Stimulated activated CD8-positive, alpha-beta memory T cell treated with anti-CD3 and anti-CD28 coated beads, Interleukin-15, amount 100 ng/mL, for 24 hours (primary cell): ENCODE data around the gene RAD51B.

Experiments
- DNase-seq: peaks from one replicate; pipeline ENCODE4 v3.0.0-alpha.2; 2020; ENCODE audit warnings: low read depth

The RAD51B gene

GRCh38 chr14:68468437-68469207 is 649.0 kb downstream of the RAD51B start:
- peak; percentile 6 for DNase-seq

- DNase-seq = no peak
Observed at GRCh38 chr14:68469208-68469713, 649.7 kb downstream of the RAD51B start.

DNA sequence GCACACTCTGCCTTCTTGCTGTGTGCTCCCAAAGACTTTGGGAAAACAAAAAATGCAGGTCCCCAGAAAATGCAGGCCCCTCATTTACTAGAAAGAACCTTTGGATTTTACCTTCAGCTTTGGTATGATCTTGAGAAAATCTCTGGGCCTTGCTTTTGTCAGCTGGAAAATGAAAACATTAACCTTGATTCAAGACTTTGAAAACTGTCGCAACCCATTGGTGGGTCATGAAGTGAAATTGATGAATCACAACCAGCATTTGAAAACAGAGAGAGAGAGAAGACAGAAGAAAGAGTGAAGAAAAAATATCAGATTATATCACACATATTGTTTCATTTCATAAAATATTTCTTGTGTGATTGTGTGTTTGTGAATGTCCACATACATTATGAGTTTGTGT is 650.8 kb downstream of the RAD51B start:
- no peak for DNase-seq

GRCh38 chr14:68471029-68471963 is 651.7 kb downstream of the RAD51B start:
- DNase-seq = no peak

DNA sequence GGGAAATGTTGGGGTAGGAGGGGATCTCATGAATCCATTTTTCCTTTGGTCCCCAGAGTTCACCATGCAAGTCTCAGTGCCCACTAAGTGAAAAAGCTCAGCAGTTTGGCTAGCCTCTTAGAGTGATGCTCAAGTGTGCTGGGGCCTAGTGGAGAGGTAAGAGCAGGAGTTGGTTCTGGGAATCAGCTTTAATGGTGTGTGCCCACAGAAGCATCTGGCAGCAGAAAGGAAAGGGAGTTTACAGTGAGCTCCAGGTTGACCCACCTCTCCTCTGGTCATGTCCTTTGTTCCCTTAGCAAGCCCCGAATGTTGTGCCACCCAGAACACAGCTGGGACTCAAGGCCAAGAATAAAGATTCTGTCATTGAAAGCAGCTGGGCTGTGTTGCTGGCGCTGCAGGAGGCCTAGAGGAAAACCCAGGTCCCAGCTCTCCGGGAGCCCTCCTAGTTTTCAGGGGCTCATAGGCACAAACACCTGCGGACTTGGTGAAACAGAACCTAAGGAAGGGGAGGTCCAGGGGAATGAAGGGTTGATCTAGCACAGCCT is 652.5 kb downstream of the RAD51B start:
- DNase-seq = no peak

- DNase-seq = no peak
Observed at GRCh38 chr14:68473069-68473468, 653.5 kb downstream of the RAD51B start.

- DNase-seq = no peak
Observed at GRCh38 chr14:68473794-68474193, 654.2 kb downstream of the RAD51B start.

DNA sequence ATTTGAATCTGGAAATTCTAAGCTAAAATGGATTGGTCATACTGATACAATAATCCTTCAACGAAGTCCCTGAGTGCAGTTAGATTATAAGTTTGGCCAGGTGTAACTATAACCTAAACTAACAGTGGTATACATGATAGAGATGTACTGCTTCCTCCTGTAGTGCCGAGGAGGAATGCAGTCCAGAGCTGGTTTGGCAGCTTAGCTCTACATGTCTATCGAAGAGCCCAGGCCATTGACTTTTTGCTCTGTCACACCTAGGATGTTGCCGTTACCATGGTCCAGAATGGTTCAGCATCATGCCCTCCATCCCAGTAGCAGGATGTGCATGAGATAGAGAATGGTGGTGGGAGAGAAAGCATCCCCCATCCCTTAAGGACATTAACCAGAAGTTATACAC is 655.2 kb downstream of the RAD51B start:
- DNase-seq = no peak

GRCh38 chr14:68475802-68476201 is 656.2 kb downstream of the RAD51B start:
- no peak for DNase-seq

DNA sequence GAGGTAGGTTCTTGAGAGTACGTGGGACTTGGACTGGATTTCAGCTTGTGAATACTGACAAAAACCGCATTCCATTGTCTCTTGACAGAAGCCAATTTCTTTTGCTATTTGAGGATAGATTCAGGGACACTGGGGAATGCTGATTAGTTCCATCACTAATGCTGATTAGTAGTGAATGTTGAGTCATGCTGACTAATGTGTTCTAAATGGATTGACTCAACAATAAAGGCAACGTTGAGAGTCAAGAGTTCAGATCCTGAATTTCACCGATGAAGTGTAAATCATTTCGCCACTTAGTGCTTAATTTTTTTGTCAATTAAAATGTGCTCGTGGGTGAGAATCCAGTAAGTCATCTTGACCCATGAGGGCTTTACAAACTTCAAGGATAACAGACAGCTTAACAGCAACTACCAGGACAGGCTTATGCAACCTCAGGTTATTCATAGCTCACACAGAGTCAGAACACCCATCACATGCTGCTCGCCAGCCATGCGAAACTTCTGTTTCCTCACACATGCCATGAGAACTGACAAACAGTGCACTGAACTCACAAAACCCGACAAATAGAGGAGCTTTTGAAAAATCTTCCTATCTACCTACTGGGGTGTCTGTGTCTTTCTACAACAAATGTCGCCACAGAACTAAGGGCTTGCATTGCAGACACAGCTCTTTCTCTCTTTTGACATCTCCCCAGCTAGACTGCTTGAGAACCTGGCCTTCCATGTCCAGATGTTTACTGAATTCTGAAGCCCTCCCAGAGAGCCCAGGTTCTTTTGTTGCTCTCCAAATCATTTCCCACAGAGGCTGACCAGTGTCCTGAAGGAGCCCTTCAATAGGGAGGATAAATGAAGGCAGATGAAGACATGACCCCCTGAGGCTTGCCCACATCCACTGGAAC is 656.9 kb downstream of the RAD51B start:
- no peak for DNase-seq

GRCh38 chr14:68477110-68477455 is 657.5 kb downstream of the RAD51B start:
- DNase-seq = no peak

- DNase-seq = no peak
Observed at GRCh38 chr14:68477461-68478085, 658.0 kb downstream of the RAD51B start.

GRCh38 chr14:68479247-68479646 is 659.7 kb downstream of the RAD51B start:
- no peak for DNase-seq

- DNase-seq = no peak
Observed at GRCh38 chr14:68482018-68482417, 662.4 kb downstream of the RAD51B start.

- DNase-seq = no peak
Observed at GRCh38 chr14:68482772-68483395, 663.3 kb downstream of the RAD51B start.

GRCh38 chr14:68486033-68486732 is 666.6 kb downstream of the RAD51B start:
- DNase-seq = no peak

DNA sequence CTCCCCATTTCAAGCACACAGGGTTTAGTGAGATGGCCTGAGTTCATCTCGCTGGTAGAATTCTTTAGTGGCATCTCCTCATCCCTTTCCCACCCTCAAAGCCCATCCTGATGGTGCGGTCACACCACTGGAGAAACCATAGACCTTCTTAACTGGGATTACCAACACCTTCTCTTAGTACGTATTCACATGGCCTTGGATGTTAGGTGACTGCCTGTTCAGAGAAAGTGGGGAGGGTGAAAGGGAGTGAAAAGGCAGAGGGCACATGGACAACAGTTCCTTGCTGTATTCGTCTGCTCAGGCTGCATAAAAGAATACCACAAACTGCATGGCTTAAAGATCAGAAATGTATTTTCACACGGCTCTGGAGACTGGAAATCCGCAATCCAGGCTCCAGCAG is 667.2 kb downstream of the RAD51B start:
- DNase-seq = no peak

- DNase-seq = no peak
Observed at GRCh38 chr14:68487805-68488590, 668.4 kb downstream of the RAD51B start.

- no peak for DNase-seq
Observed at GRCh38 chr14:68491793-68492192, 672.2 kb downstream of the RAD51B start.
